Ishikawa (cell line): ENCODE results near the gene VPS4B.

Source experiments
- CEBPB ChIP-seq: IDR thresholded peaks from 2 replicates; pipeline ENCODE4 v1.6.1; 2012
- CREB1 ChIP-seq: IDR thresholded peaks from 2 replicates; pipeline ENCODE4 v1.6.1; 2012; ENCODE audit warnings: low read depth
- FOXM1 ChIP-seq: IDR thresholded peaks from 2 replicates; pipeline ENCODE4 v1.6.1; 2012; ENCODE audit warnings: low read depth, borderline replicate concordance
- MAX ChIP-seq: IDR thresholded peaks from 2 replicates; pipeline ENCODE4 v1.6.1; 2012
- RAD21 ChIP-seq: IDR thresholded peaks from 2 replicates; pipeline ENCODE4 v1.6.1; 2012; ENCODE audit warnings: low read depth
- REST ChIP-seq: IDR thresholded peaks from 2 replicates; pipeline ENCODE4 v1.6.1; 2012; ENCODE audit warnings: low read depth, mild to moderate bottlenecking
- USF1 ChIP-seq: IDR thresholded peaks from 2 replicates; pipeline ENCODE4 v1.6.1; 2012

DNA sequence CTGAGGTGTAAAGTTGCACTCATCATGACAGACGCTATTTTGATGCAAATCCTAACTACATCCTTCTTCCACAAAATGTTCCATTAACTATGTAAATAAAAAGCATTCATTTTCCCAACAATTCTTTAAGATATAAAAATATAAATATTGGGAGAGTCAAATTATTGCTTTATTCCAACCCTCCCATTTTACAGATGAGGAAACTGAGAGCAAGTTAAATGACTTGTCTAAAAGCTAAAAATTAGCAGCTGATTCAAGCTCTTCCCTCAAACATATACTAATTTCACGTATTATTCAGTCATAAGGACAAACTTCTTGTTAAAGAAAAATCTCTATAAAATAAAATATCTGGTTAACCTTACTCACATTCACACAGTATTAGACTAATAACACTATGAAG lies 72.0 kb downstream of the VPS4B start:
- TF ChIP-seq CREB1 (no peak), REST (no peak), MAX (no peak), USF1 (no peak), CEBPB (no peak), FOXM1 (no peak), RAD21 (no peak)
